ENCODE results near the gene OR6B2. TPM values are rescaled to one million over a fixed set of nuclear protein-coding genes. Genes with fewer than 3 reads are reported as not detected.

Gene OR6B2
- total and polyA plus RNA-seq, 10 donors, result not detected

DNA sequence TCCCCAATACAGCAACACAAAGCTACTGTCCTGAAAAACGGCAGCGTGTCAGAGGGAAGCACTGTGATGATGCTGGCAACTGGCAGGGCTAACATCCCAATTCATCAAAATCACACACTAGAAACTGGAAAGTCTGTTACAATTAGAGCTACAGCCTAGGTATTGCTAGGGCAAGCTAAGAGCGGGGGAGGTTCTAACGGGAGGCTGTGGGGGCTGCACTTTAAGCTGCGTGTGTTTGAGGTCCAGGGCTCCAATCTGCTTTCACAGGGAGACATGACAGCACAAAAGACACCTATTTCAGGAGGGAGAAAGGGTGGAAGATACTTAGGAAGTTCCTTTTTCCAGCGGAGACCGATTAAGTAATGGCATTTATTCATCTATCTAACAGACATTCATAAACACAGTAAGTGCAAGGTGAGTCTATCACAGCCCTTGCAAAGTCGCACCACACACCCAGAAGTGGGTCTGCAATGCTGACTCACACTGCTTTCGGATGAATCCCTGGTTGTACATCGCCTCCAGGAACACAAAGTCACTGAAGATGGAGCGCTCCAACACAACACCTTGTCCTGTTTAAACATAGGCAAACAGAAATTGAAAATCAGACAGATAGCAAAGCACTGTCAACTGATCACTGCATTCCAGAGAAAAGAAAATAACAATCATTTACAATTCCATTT is 12.0 kb downstream of the OR6B2 start:
- H3K36me3 ChIP-seq, result peaks cover 2 to 83% (median 76%) of the 10 kb centered on the region in 6 donors

DNA sequence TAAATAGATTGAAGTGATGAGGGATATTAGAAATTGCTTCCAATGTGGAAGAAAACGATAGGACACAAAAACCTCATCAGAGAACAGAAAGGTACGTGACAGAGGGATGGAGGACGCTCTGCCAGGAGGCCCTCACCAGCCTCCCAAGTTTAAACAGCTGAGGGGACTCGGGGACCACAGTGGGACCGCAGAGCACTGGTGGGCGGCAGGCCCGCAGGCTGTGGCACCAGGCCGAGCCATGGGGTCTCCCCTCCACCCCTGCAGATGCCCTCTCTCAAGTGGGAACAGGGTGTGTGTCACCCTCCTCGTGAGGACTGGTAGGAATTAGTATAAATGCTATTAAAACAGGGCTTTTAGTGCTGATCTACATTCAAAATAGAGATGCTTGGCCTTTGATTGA is 15.9 kb downstream of the OR6B2 start:
- 89 to 98% (median 95%) methylated on average over 9 of the region's 9 CpGs for WGBS, 5 donors
- no peaks in the 10 kb centered on the region for H3K9me3 ChIP-seq
- no peak overlapping the region for H3K27ac ChIP-seq
- TF ChIP-seq POLR2A (IDR thresholded peaks at IDR 0.05), result no peak
- TF ChIP-seq, protein P1, sequence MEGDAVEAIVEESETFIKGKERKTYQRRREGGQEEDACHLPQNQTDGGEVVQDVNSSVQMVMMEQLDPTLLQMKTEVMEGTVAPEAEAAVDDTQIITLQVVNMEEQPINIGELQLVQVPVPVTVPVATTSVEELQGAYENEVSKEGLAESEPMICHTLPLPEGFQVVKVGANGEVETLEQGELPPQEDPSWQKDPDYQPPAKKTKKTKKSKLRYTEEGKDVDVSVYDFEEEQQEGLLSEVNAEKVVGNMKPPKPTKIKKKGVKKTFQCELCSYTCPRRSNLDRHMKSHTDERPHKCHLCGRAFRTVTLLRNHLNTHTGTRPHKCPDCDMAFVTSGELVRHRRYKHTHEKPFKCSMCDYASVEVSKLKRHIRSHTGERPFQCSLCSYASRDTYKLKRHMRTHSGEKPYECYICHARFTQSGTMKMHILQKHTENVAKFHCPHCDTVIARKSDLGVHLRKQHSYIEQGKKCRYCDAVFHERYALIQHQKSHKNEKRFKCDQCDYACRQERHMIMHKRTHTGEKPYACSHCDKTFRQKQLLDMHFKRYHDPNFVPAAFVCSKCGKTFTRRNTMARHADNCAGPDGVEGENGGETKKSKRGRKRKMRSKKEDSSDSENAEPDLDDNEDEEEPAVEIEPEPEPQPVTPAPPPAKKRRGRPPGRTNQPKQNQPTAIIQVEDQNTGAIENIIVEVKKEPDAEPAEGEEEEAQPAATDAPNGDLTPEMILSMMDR (IDR thresholded peaks at IDR 0.05 in 8 of 11, conservative IDR thresholded peaks at IDR 0.05 in 3 of 11), result no peak
- TF ChIP-seq POLR2AphosphoS5 (IDR thresholded peaks at IDR 0.05), result no peak
- intact Hi-C loops (cut with DNase I; ENCODE audit: low total_unique reads), result no loop called here
- H3K36me3 ChIP-seq, result peaks cover 3 to 100% (median 96%) of the 10 kb centered on the region in 6 donors
- no peaks in the 10 kb centered on the region for H3K4me1 ChIP-seq
- no peak overlapping the region for H3K4me3 ChIP-seq
- no peak for DNase-seq
- no peaks in the 10 kb centered on the region for H3K27me3 ChIP-seq (replicated peaks in 1 of 7)

More for the DNA sequence above, 12.0 kb downstream of the OR6B2 start:
- WGBS, 5 donors, result 90 to 96% (median 95%) methylated on average over 11 of the region's 11 CpGs
- H3K27ac ChIP-seq, result no peak overlapping the region
- peaks cover 0 to 22% (median 13%) of the 10 kb centered on the region in 6 donors for H3K4me1 ChIP-seq
- intact Hi-C loops (cut with DNase I; ENCODE audit: low total_unique reads), result no loop called here
- no peaks in the 10 kb centered on the region for H3K9me3 ChIP-seq
- DNase-seq, result no peak
- TF ChIP-seq, protein P1 (IDR thresholded peaks at IDR 0.05 in 8 of 11, conservative IDR thresholded peaks at IDR 0.05 in 3 of 11), result no peak
- TF ChIP-seq POLR2A (IDR thresholded peaks at IDR 0.05) (no peak), POLR2AphosphoS5 (IDR thresholded peaks at IDR 0.05) (no peak)
- no peaks in the 10 kb centered on the region for H3K27me3 ChIP-seq (replicated peaks in 1 of 7)
- no peak overlapping the region for H3K4me3 ChIP-seq

DNA sequence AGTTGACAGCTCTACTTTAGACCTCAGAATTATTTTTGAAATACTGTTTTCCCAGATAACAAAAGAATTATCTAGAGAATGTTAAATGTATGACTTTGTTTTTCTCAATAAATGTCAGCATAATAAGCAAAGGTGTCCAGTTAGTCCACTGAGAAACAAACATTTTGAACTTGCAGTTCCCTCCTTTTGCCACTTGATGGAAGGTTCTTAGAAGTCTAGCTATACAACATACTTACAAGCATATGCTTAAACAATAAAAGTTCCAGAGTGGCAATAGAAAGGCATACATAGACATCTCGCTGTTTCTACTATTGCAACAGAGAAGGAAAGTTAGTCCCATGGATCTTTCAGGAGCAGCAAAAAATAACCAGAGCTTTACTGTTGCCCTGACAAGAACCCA is 16.9 kb downstream of the OR6B2 start:
- H3K36me3 ChIP-seq, result peaks cover 3 to 100% (median 96%) of the 10 kb centered on the region in 6 donors
- no peak for DNase-seq
- WGBS, 5 donors, result 90 to 98% (median 96%) methylated on average over 1 of the region's 1 CpG
- H3K27me3 ChIP-seq (replicated peaks in 1 of 7), result no peaks in the 10 kb centered on the region
- TF ChIP-seq, protein P1 (IDR thresholded peaks at IDR 0.05 in 8 of 11, conservative IDR thresholded peaks at IDR 0.05 in 3 of 11), result no peak
- H3K9me3 ChIP-seq, result no peaks in the 10 kb centered on the region
- H3K4me1 ChIP-seq, result no peaks in the 10 kb centered on the region
- no peak overlapping the region for H3K4me3 ChIP-seq
- intact Hi-C loops (cut with DNase I; ENCODE audit: low total_unique reads), result no loop called here
- no peak overlapping the region for H3K27ac ChIP-seq

DNA sequence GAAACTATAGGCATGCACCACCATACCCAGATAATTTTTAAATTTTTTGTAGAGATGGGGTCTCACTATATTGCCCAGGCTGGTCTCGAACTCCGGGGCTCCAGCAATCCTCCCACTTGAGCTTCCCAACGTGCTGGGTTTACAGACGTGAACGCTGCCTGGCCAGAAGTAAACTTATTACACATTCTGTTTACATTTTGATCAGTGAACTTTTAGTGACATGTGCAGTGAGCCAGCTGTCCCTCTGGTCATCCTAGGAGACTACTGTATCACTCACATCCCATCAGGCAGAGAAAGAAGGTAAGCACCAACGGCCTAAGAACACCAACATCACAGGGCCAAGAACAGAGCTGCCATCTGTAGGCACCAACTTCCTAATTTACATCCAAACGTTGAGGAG is 27.2 kb downstream of the OR6B2 start:
- Histone ChIP-seq H3K27ac (no peak overlapping the region), H3K27me3 (replicated peaks in 1 of 7) (no peaks in the 10 kb centered on the region), H3K36me3 (peaks cover 4 to 100% (median 94%) of the 10 kb centered on the region in 6 donors), H3K4me1 (no peaks in the 10 kb centered on the region), H3K9me3 (no peaks in the 10 kb centered on the region), H3K4me3 (no peak overlapping the region)
- intact Hi-C loops (cut with DNase I; ENCODE audit: low total_unique reads), result no loop called here
- DNase-seq, result no peak
- TF ChIP-seq, protein P1 (IDR thresholded peaks at IDR 0.05 in 8 of 11, conservative IDR thresholded peaks at IDR 0.05 in 3 of 11), result no peak
- TF ChIP-seq POLR2A (IDR thresholded peaks at IDR 0.05), result no peak
- no peak for TF ChIP-seq POLR2AphosphoS5 (IDR thresholded peaks at IDR 0.05)
- WGBS, 5 donors, result 78 to 91% (median 82%) methylated on average over 7 of the region's 7 CpGs

All from spleen (tissue), 11 donors.